ENCODE data around the gene LITAF.
"Not testable (repeated sequence)": the region's sequence is repeated elsewhere in the genome, so short reads cannot be mapped to it uniquely, and the experiment has no call there.

The LITAF gene

DNA sequence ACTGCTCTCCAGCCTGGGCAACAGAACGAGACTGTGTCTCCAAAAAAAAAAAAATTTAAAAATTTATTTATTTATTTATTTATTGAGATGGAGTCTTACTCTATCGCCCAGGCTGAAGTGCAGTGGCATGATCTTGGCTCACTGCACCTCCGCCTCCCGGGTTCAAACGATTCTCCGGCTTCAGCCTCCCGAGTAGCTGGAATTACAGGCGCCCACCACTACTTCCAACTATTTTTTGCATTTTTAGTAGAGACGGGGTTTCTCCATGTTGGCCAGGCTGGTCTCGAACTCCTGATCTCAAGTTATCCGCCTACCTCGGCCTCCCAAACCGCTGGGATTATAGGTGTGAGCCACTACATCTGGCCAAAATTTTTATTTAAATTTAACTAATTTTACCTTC, 73.4 kb downstream of the LITAF start:
- DNase-seq = not testable (repeated sequence)

- no peak for DNase-seq
These were observed 74.9 kb downstream of the LITAF start for GRCh38 chr16:11511801-11512200.

DNA sequence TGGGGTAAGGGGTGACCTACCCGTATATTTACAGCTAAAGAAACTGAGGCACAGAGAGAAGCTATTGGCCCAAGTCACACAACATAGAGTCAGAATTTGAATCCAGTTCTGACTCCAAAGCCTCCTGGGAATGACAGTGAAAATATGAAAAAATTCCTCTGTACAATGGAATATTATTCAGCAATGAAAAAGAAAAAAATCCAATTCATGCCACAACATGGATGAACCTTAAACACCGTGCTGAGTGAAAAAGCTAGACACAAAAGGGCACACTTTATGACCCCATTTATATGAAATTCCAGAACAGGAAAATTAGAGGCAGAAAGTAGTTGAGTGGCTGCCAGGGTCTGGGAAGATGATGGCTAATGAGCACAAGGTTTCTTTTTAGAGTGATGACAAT, 75.4 kb downstream of the LITAF start:
- no peak for DNase-seq

DNA sequence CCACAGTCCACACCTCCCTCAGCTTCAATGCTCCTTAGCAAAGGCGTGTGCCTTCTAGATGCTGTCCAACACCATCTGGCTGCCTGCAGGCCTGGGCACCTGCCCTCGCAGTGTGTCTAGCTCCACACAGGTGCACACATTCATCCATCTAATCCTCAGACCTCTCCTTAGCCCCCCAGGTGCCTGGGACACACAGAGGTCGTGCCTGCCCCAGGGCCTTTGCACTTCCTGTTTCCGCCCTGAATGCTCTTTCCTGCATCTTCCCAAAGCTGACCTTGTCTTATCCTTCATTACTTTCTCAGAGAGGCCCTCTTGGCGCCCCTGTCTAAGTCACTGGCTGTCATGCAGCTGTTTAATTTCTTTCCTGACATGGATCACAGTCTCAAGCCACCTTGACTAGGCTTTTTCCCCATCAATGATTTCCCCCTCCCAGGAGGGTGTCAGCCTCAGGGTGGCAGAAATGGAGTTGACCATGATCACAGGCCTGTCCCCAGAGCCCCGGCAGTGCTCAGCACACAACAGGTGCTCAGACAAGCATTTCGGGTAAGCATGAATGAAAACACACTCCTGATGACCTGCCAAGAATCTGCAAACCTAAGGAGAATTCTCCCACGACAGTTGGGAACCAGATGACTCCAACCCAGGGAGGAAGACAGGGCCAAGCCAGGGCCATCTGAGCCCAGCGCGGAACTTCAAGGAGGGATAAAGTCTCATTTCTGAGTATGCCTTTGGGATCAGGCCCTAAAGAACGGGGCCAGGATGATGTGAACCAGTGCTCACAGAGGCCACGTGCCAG, 76.3 kb downstream of the LITAF start:
- DNase-seq = no peak

GRCh38 chr16:11507991-11508390, 78.7 kb downstream of the LITAF start:
- DNase-seq = no peak

- DNase-seq = no peak
These were observed 79.4 kb downstream of the LITAF start for GRCh38 chr16:11507350-11507749.

DNA sequence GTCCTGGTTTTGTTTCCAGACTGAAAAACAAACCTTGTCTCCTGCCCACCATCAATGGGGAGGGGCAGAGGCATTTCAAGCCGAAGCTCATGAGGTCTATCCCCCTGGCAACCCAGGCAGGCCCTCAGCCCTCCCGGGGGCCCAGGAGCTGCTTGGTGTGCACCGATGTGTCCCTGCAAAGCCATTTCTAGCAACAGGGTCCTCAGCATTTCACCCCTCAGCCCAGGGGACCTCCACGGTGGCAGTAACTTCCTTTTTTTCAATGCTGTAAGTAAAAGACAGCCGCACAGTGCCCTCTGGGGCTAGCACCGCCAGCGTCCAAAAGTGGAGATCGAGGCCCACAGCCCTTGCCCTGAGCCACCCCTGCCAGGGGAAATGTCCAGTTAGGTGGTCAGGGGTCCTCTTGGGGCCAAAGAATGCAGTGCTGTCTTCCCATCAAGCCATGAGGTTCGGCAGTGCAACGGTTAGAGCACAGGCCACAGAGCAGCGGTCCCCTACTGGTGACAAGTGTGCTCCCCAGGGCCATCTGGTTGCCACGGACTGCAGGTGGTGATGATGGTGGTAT, 79.9 kb downstream of the LITAF start:
- no peak for DNase-seq

GRCh38 chr16:11504261-11504660, 82.5 kb downstream of the LITAF start:
- DNase-seq = not testable (repeated sequence)

DNA sequence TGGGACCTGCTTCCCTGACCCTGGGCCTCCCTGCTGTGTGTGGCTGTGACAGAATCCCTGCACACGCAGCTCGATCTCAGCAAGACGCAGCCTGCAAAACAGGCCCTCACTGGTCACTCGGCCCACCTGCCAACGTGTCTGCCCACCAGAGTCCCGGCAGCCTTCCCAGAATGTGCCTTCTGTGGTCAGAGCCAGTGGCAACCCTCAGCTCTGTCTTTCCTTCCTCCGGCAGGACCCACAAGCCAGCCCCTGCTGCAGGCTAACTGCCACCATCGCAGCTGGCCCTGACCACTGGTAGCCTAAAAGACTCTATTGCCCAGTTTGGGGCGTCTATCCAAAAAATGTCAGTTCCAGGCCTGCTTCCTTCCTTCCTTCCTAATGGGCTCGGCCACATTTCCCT, 83.2 kb downstream of the LITAF start:
- DNase-seq = no peak

- DNase-seq = no peak
These were observed 84.5 kb downstream of the LITAF start for GRCh38 chr16:11502239-11502638.

- no peak for DNase-seq
These were observed 85.1 kb downstream of the LITAF start for GRCh38 chr16:11501632-11502031.

DNA sequence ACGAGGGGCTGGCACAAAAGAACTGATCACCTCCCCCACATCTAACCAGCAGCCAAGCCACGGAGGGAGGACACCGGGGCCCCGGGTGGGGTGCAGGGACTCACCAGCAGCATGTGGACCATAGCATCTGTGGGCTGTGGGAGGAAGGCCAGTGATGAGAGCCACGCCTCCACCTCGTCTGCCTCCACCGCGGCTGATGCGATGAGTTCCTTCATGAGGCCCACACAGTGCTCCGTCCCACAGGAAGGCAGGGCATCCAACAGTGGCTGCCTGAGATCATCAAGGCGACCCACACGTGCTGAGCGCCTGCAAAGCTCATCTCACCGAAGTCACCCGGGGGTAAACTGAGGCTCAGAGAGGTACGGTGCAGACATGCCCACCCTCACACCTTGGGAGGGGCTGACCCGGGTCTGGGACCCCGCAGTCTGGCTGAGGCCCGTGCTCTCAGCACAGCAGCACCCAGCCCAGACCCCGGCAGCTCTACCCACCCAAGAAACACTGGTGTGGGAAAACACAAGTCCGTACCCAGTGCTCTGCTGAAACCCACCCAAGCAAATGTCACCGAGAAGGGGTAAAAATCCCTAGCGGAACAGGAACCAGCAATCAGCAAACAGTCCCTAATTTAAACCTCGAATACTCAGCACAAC, 85.9 kb downstream of the LITAF start:
- no peak for DNase-seq

GRCh38 chr16:11499295-11500089, 87.2 kb downstream of the LITAF start:
- DNase-seq = no peak

GRCh38 chr16:11498683-11499082, 88.0 kb downstream of the LITAF start:
- DNase-seq = no peak

DNA sequence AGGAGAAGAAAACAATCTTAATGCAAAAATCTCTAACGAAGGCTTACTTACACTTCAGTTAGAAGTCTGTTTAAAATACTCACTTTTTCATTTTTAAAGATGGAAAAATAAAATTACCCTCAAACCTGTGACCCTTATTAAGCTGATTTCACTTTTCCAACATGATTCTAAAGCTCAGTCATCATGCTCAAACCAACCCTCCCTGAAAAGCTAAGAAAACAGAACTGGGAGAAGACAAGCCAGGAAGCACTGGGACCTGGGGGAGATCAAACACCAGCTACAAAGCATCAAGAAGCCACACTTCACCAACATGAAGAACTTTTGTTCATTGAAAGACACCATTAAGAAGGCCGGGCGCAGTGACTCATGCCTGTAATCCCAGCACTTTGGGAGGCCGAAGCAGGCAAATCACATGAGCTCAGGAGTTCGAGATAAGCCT, 88.8 kb downstream of the LITAF start:
- DNase-seq = no peak

Data from NCI-H82 (cell line).